Measurements from ENCODE around the gene OST4.

The OST4 gene

GRCh38 chr2:27109083-27109482 is 37.6 kb upstream of the OST4 start:
- no peak overlapping the region for H3K4me3 ChIP-seq (ENCODE audit: insufficient read length, low read depth)
- no peaks in the 10 kb centered on the region for H3K27me3 ChIP-seq (ENCODE audit: insufficient read depth, insufficient read length)
- H3K9me3 ChIP-seq (ENCODE audit: insufficient read depth, low read length) = no peaks in the 10 kb centered on the region
- no peak overlapping the region for H3K9ac ChIP-seq (ENCODE audit: insufficient read length, low read depth)
- no peak for DNase-seq (ENCODE audit: low read depth, low spot score)
- H3K36me3 ChIP-seq (ENCODE audit: insufficient read depth, insufficient read length, low read length) = no peaks in the 10 kb centered on the region
- peaks cover 3% of the 10 kb centered on the region for H3K4me1 ChIP-seq (ENCODE audit: insufficient read depth, insufficient read length)
- TF ChIP-seq SUZ12 (IDR thresholded peaks at IDR 0.05; ENCODE audit: extremely low read depth, insufficient read depth, insufficient read length) (no peak), YY1 (IDR thresholded peaks at IDR 0.05; ENCODE audit: insufficient read depth, insufficient read length) (no peak)

GRCh38 chr2:27108221-27108620 is 36.8 kb upstream of the OST4 start:
- TF ChIP-seq ZNF274 (IDR thresholded peaks at IDR 0.05; ENCODE audit: low read depth, low read length) (no peak), SUZ12 (IDR thresholded peaks at IDR 0.05; ENCODE audit: extremely low read depth, insufficient read depth, insufficient read length) (no peak), YY1 (IDR thresholded peaks at IDR 0.05; ENCODE audit: insufficient read depth, insufficient read length) (no peak)
- Histone ChIP-seq H3K4me1 (ENCODE audit: insufficient read depth, insufficient read length) (peaks cover 3% of the 10 kb centered on the region), H3K9ac (ENCODE audit: insufficient read length, low read depth) (no peak overlapping the region), H3K27me3 (ENCODE audit: insufficient read depth, insufficient read length) (no peaks in the 10 kb centered on the region), H3K36me3 (ENCODE audit: insufficient read depth, insufficient read length, low read length) (no peaks in the 10 kb centered on the region), H3K4me3 (ENCODE audit: insufficient read length, low read depth) (no peak overlapping the region), H3K9me3 (ENCODE audit: insufficient read depth, low read length) (no peaks in the 10 kb centered on the region)
- no peak for DNase-seq (ENCODE audit: low read depth, low spot score)

GRCh38 chr2:27105981-27106380 is 34.5 kb upstream of the OST4 start:
- DNase-seq (ENCODE audit: low read depth, low spot score) = no peak
- no peaks in the 10 kb centered on the region for H3K9me3 ChIP-seq (ENCODE audit: insufficient read depth, low read length)
- H3K9ac ChIP-seq (ENCODE audit: insufficient read length, low read depth) = no peak overlapping the region
- TF ChIP-seq ZNF274 (IDR thresholded peaks at IDR 0.05; ENCODE audit: low read depth, low read length) (no peak), YY1 (IDR thresholded peaks at IDR 0.05; ENCODE audit: insufficient read depth, insufficient read length) (no peak), SUZ12 (IDR thresholded peaks at IDR 0.05; ENCODE audit: extremely low read depth, insufficient read depth, insufficient read length) (no peak)
- H3K4me3 ChIP-seq (ENCODE audit: insufficient read length, low read depth) = no peak overlapping the region
- H3K36me3 ChIP-seq (ENCODE audit: insufficient read depth, insufficient read length, low read length) = no peaks in the 10 kb centered on the region
- H3K4me1 ChIP-seq (ENCODE audit: insufficient read depth, insufficient read length) = peaks cover 4% of the 10 kb centered on the region
- H3K27me3 ChIP-seq (ENCODE audit: insufficient read depth, insufficient read length) = no peaks in the 10 kb centered on the region

GRCh38 chr2:27102329-27102728 is 30.9 kb upstream of the OST4 start:
- Histone ChIP-seq H3K9me3 (ENCODE audit: insufficient read depth, low read length) (no peaks in the 10 kb centered on the region), H3K27me3 (ENCODE audit: insufficient read depth, insufficient read length) (no peaks in the 10 kb centered on the region), H3K9ac (ENCODE audit: insufficient read length, low read depth) (no peak overlapping the region), H3K4me1 (ENCODE audit: insufficient read depth, insufficient read length) (peaks cover 6% of the 10 kb centered on the region), H3K4me3 (ENCODE audit: insufficient read length, low read depth) (no peak overlapping the region), H3K36me3 (ENCODE audit: insufficient read depth, insufficient read length, low read length) (no peaks in the 10 kb centered on the region)
- TF ChIP-seq YY1 (IDR thresholded peaks at IDR 0.05; ENCODE audit: insufficient read depth, insufficient read length) (no peak), ZNF274 (IDR thresholded peaks at IDR 0.05; ENCODE audit: low read depth, low read length) (no peak), SUZ12 (IDR thresholded peaks at IDR 0.05; ENCODE audit: extremely low read depth, insufficient read depth, insufficient read length) (no peak)
- DNase-seq (ENCODE audit: low read depth, low spot score) = no peak

GRCh38 chr2:27100036-27100435 is 28.6 kb upstream of the OST4 start:
- no peaks in the 10 kb centered on the region for H3K9me3 ChIP-seq (ENCODE audit: insufficient read depth, low read length)
- no peaks in the 10 kb centered on the region for H3K27me3 ChIP-seq (ENCODE audit: insufficient read depth, insufficient read length)
- peaks cover 9% of the 10 kb centered on the region for H3K4me1 ChIP-seq (ENCODE audit: insufficient read depth, insufficient read length)
- H3K4me3 ChIP-seq (ENCODE audit: insufficient read length, low read depth) = no peak overlapping the region
- H3K9ac ChIP-seq (ENCODE audit: insufficient read length, low read depth) = no peak overlapping the region
- TF ChIP-seq SUZ12 (IDR thresholded peaks at IDR 0.05; ENCODE audit: extremely low read depth, insufficient read depth, insufficient read length) (no peak), ZNF274 (IDR thresholded peaks at IDR 0.05; ENCODE audit: low read depth, low read length) (no peak)
- no peaks in the 10 kb centered on the region for H3K36me3 ChIP-seq (ENCODE audit: insufficient read depth, insufficient read length, low read length)
- DNase-seq (ENCODE audit: low read depth, low spot score) = no peak

- Histone ChIP-seq H3K4me1 (ENCODE audit: insufficient read depth, insufficient read length) (peaks cover 9% of the 10 kb centered on the region), H3K9ac (ENCODE audit: insufficient read length, low read depth) (no peak overlapping the region), H3K9me3 (ENCODE audit: insufficient read depth, low read length) (no peaks in the 10 kb centered on the region), H3K27me3 (ENCODE audit: insufficient read depth, insufficient read length) (no peaks in the 10 kb centered on the region), H3K36me3 (ENCODE audit: insufficient read depth, insufficient read length, low read length) (no peaks in the 10 kb centered on the region), H3K4me3 (ENCODE audit: insufficient read length, low read depth) (no peak overlapping the region)
- TF ChIP-seq ZNF274 (IDR thresholded peaks at IDR 0.05; ENCODE audit: low read depth, low read length) (no peak), YY1 (IDR thresholded peaks at IDR 0.05; ENCODE audit: insufficient read depth, insufficient read length) (no peak), SUZ12 (IDR thresholded peaks at IDR 0.05; ENCODE audit: extremely low read depth, insufficient read depth, insufficient read length) (no peak)
- DNase-seq (ENCODE audit: low read depth, low spot score) = no peak
These were observed 28.0 kb upstream of the OST4 start for GRCh38 chr2:27099334-27099955.

- DNase-seq (ENCODE audit: low read depth, low spot score) = no peak
- no peak overlapping the region for H3K9ac ChIP-seq (ENCODE audit: insufficient read length, low read depth)
- H3K27me3 ChIP-seq (ENCODE audit: insufficient read depth, insufficient read length) = no peaks in the 10 kb centered on the region
- no peaks in the 10 kb centered on the region for H3K36me3 ChIP-seq (ENCODE audit: insufficient read depth, insufficient read length, low read length)
- TF ChIP-seq ZNF274 (IDR thresholded peaks at IDR 0.05; ENCODE audit: low read depth, low read length) (no peak), YY1 (IDR thresholded peaks at IDR 0.05; ENCODE audit: insufficient read depth, insufficient read length) (no peak), SUZ12 (IDR thresholded peaks at IDR 0.05; ENCODE audit: extremely low read depth, insufficient read depth, insufficient read length) (no peak)
- peaks cover 15% of the 10 kb centered on the region for H3K4me1 ChIP-seq (ENCODE audit: insufficient read depth, insufficient read length)
- H3K4me3 ChIP-seq (ENCODE audit: insufficient read length, low read depth) = no peak overlapping the region
- H3K9me3 ChIP-seq (ENCODE audit: insufficient read depth, low read length) = no peaks in the 10 kb centered on the region
These were observed 25.9 kb upstream of the OST4 start for GRCh38 chr2:27097341-27097740.
